Activated B cell treated with CpG ODN at 0.5 μM for 24 hours (primary cell): ENCODE results near the gene EXOG. TPM values are rescaled to one million over a fixed set of nuclear protein-coding genes. Genes with fewer than 3 reads are reported as not detected.

Experiments
- ATAC-seq: fragments of 200-7000 bp; cut with Tn5 transposase; one replicate; pipeline ENCODE4 v1.10.0; 2021; ENCODE audit warnings: low read depth, mild to moderate bottlenecking, moderate library complexity
- CTCF ChIA-PET: fragments of 350-600 bp; sonication (Branson Sonifier 250); formaldehyde crosslinking; loops from one replicate; lab custom pipeline; 2021; ENCODE audit warnings: antibody characterized with exemption; lab: Charles Lee
- POLR2A ChIA-PET: fragments of 350-600 bp; sonication (Branson Sonifier 250); formaldehyde crosslinking; loops from one replicate; lab custom pipeline; 2021; ENCODE audit warnings: antibody characterized with exemption; lab: Charles Lee
- DNase-seq: peaks from one replicate; pipeline ENCODE4 v3.0.0; 2022
- H3K27ac Mint-ChIP-seq: one replicate; pipeline ENCODE4 v1.8.0; 2020; ENCODE audit warnings: mixed read lengths
- H3K27me3 Mint-ChIP-seq: one replicate; pipeline ENCODE4 v1.8.0; 2021; ENCODE audit warnings: mixed read lengths
- H3K36me3 Mint-ChIP-seq: one replicate; pipeline ENCODE4 v1.8.0; 2021; ENCODE audit warnings: low read depth, mixed read lengths
- H3K4me1 Mint-ChIP-seq: one replicate; pipeline ENCODE4 v1.8.0; 2021; ENCODE audit warnings: mixed read lengths
- H3K4me3 Mint-ChIP-seq: one replicate; pipeline ENCODE4 v1.8.0; 2020; ENCODE audit warnings: mild to moderate bottlenecking, mixed read lengths
- H3K9me3 Mint-ChIP-seq: one replicate; pipeline ENCODE4 v1.8.0; 2020; ENCODE audit warnings: mixed read lengths
- CTCF ChIP-seq: fragments of 200-600 bp; IDR thresholded peaks from one replicate; pipeline ENCODE4 v1.8.0; 2022; ENCODE audit warnings: antibody characterized with exemption, mild to moderate bottlenecking
- intact Hi-C: fragments of 100-400 bp; cut with micrococcal nuclease; formaldehyde crosslinking; loops from one replicate; pipeline ENCODE4 v1.15.1; 2024
- total RNA-seq: library from RNA; stranded (reverse); gene quantifications from 2 replicates; pipeline ENCODE4 v1.2.3, GENCODE V29; 2022

EXOG gene
- total RNA-seq, 1 donor from 2014 or later, result 32.3 TPM

GRCh38 chr3:38482951-38483350 lies 13.2 kb upstream of the EXOG start:
- peaks cover 3% of the 10 kb centered on the region for H3K36me3 Mint-ChIP-seq
- no peaks in the 10 kb centered on the region for H3K27me3 Mint-ChIP-seq
- ChIA-PET CTCF (interaction anchor here (0.8 to 3.5 kb wide), 3 partner anchors 10 to 509 kb away, joined by 3 to 9 read pairs (median 4); no protein-coding TSS in a partner anchor), POLR2A (no interaction called here)
- intact Hi-C loops, result no loop called here
- ATAC-seq (no peak), DNase-seq (no peak)
- no peaks in the 10 kb centered on the region for H3K9me3 Mint-ChIP-seq
- H3K4me3 Mint-ChIP-seq, result no peak overlapping the region
- TF ChIP-seq CTCF, result no peak
- H3K4me1 Mint-ChIP-seq, result peaks cover 2% of the 10 kb centered on the region
- H3K27ac Mint-ChIP-seq, result no peak overlapping the region

GRCh38 chr3:38487323-38487722 lies 8.8 kb upstream of the EXOG start:
- H3K27me3 Mint-ChIP-seq, result no peaks in the 10 kb centered on the region
- CTCF ChIA-PET, result no interaction called here
- intact Hi-C loops, result no loop called here
- H3K27ac Mint-ChIP-seq, result no peak overlapping the region
- peaks cover 2% of the 10 kb centered on the region for H3K4me1 Mint-ChIP-seq
- DNase-seq (no peak), ATAC-seq (no peak)
- POLR2A ChIA-PET, result no interaction called here
- H3K36me3 Mint-ChIP-seq, result peaks cover 3% of the 10 kb centered on the region
- H3K4me3 Mint-ChIP-seq, result no peak overlapping the region
- H3K9me3 Mint-ChIP-seq, result no peaks in the 10 kb centered on the region
- no peak for TF ChIP-seq CTCF

- no peak overlapping the region for H3K27ac Mint-ChIP-seq
- ChIA-PET POLR2A (no interaction called here), CTCF (no interaction called here)
- no peaks in the 10 kb centered on the region for H3K27me3 Mint-ChIP-seq
- intact Hi-C loops, result no loop called here
- no peaks in the 10 kb centered on the region for H3K36me3 Mint-ChIP-seq
- ATAC-seq (no peak), DNase-seq (no peak)
- peaks cover 2% of the 10 kb centered on the region for H3K4me1 Mint-ChIP-seq
- no peaks in the 10 kb centered on the region for H3K9me3 Mint-ChIP-seq
- H3K4me3 Mint-ChIP-seq, result no peak overlapping the region
- TF ChIP-seq CTCF, result no peak
Measured at GRCh38 chr3:38488949-38489348, 7.2 kb upstream of the EXOG start.

GRCh38 chr3:38489766-38490165 lies 6.4 kb upstream of the EXOG start:
- Mint-ChIP-seq H3K4me1 (peaks cover 2% of the 10 kb centered on the region), H3K9me3 (no peaks in the 10 kb centered on the region), H3K36me3 (no peaks in the 10 kb centered on the region), H3K4me3 (no peak overlapping the region), H3K27me3 (no peaks in the 10 kb centered on the region), H3K27ac (no peak overlapping the region)
- CTCF ChIA-PET, result interaction anchor here (0.7 kb wide), 1 partner anchor 9 kb away, joined by 3 read pairs; no protein-coding TSS in a partner anchor
- ATAC-seq, result no peak
- POLR2A ChIA-PET, result no interaction called here
- intact Hi-C loops, result no loop called here
- TF ChIP-seq CTCF, result no peak
- DNase-seq, result no peak

GRCh38 chr3:38490281-38491030 lies 5.7 kb upstream of the EXOG start:
- DNase-seq (no peak), ATAC-seq (no peak)
- intact Hi-C loops, result no loop called here
- Mint-ChIP-seq H3K4me3 (no peak overlapping the region), H3K4me1 (peaks cover 2% of the 10 kb centered on the region), H3K9me3 (no peaks in the 10 kb centered on the region), H3K27ac (no peak overlapping the region), H3K36me3 (no peaks in the 10 kb centered on the region), H3K27me3 (no peaks in the 10 kb centered on the region)
- no peak for TF ChIP-seq CTCF
- ChIA-PET CTCF (no interaction called here), POLR2A (no interaction called here)
